ENCODE measurements around the gene ARR3. TPM values are rescaled to one million over a fixed set of nuclear protein-coding genes. Genes with fewer than 3 reads are reported as not detected.
A peak's percentile ranks its signal among the peaks of the same experiment; 100 is the strongest.
"Not testable (repeated sequence)": the region's sequence is repeated elsewhere in the genome, so short reads cannot be mapped to it uniquely, and the experiment has no call there.

The ARR3 gene
- total RNA-seq, 2 donors from 2014 or later = not detected

DNA sequence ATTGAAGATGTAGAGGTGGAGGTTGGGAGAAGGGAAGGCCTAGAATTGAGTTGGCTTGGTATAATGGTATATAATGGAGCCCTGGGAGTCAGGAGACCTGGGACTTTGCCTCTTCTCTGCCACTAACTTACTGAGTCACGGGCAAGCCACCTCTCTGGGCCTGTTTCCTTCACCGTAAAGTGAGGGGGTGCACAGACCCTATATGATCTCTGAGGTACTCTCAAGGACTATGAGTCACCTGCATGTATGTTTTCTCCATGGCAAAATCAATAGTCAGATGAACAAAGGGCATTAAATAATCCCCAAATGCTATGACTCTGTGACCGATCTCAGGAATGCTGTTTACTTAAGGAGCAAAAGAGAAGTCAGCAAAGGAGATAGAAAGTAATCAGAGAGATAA lies 13.2 kb upstream of the ARR3 start:
- Mint-ChIP-seq H3K27me3 (peaks cover 0 to 7% of the 10 kb centered on the region in 2 donors), H3K36me3 (no peaks in the 10 kb centered on the region), H3K9me3 (no peaks in the 10 kb centered on the region), H3K4me1 (ENCODE audit: low read depth in 2 of 2) (no peaks in the 10 kb centered on the region), H3K4me3 (no peak overlapping the region), H3K27ac (no peak overlapping the region)
- ATAC-seq (no peak), DNase-seq (ENCODE audit: low spot score) (no peak)

- DNase-seq (ENCODE audit: low spot score) = no peak
- H3K27ac Mint-ChIP-seq = no peak overlapping the region
- H3K4me3 Mint-ChIP-seq = no peak overlapping the region
- no peaks in the 10 kb centered on the region for H3K4me1 Mint-ChIP-seq (ENCODE audit: low read depth in 2 of 2)
- ATAC-seq = no peak
- peaks cover 0 to 7% of the 10 kb centered on the region in 2 donors for H3K27me3 Mint-ChIP-seq
- H3K9me3 Mint-ChIP-seq = no peaks in the 10 kb centered on the region
- H3K36me3 Mint-ChIP-seq = no peaks in the 10 kb centered on the region
These were observed 12.7 kb upstream of the ARR3 start for GRCh38 chrX:70255452-70255851.

- H3K4me3 Mint-ChIP-seq = no peak overlapping the region
- no peak for DNase-seq (ENCODE audit: low spot score)
- H3K9me3 Mint-ChIP-seq = no peaks in the 10 kb centered on the region
- no peaks in the 10 kb centered on the region for H3K4me1 Mint-ChIP-seq (ENCODE audit: low read depth in 2 of 2)
- no peak overlapping the region for H3K27ac Mint-ChIP-seq
- peak in 1 of 2 donors; percentile 43 for ATAC-seq
- no peaks in the 10 kb centered on the region for H3K36me3 Mint-ChIP-seq
- peaks cover 0 to 7% of the 10 kb centered on the region in 2 donors for H3K27me3 Mint-ChIP-seq
These were observed 10.5 kb upstream of the ARR3 start for GRCh38 chrX:70257423-70258288.

DNA sequence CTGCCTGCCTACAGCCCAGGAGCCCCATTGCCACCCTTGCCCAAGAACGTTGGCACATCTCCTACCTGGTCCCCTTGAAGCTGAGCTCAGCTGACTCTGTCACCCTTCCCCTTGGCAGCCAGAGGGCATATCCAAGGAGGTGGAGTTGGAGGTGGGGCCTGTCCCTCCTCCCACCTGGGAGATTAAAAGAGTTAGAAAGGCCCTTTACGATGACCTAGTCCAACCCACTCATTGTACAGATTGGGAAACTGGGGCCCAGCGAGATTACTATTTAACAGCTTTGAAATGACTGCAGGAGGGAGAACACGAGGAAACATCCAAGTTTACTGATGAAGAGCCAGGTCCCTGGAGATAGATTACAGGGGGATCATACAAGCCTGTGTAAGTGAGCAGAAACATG lies 8.0 kb upstream of the ARR3 start, which contains the start of gene P2RY4:
P2RY4 (minus strand) TSS at position 101 of the 400 bp plus-strand sequence. CDS start 580 bp downstream, outside the sequence.
- no peak within 1 kb of the TSS for H3K4me3 Mint-ChIP-seq
- no peak within 1 kb of the TSS for H3K27ac Mint-ChIP-seq
- no peaks in the 10 kb centered on the region for H3K9me3 Mint-ChIP-seq
- peaks cover 0 to 11% of the 10 kb centered on the region in 2 donors for H3K27me3 Mint-ChIP-seq
- H3K4me1 Mint-ChIP-seq (ENCODE audit: low read depth in 2 of 2) = no peaks in the 10 kb centered on the region
- no peaks in the 10 kb centered on the region for H3K36me3 Mint-ChIP-seq
- DNase-seq (ENCODE audit: low spot score) (no peak), ATAC-seq (no peak)

- no peak for DNase-seq (ENCODE audit: low spot score)
- Mint-ChIP-seq H3K9me3 (no peaks in the 10 kb centered on the region), H3K36me3 (no peaks in the 10 kb centered on the region), H3K27me3 (peaks cover 0 to 11% of the 10 kb centered on the region in 2 donors), H3K4me1 (ENCODE audit: low read depth in 2 of 2) (no peaks in the 10 kb centered on the region), H3K27ac (no peak overlapping the region), H3K4me3 (no peak overlapping the region)
- no peak for ATAC-seq
These were observed 5.1 kb upstream of the ARR3 start for GRCh38 chrX:70262952-70263567.

DNA sequence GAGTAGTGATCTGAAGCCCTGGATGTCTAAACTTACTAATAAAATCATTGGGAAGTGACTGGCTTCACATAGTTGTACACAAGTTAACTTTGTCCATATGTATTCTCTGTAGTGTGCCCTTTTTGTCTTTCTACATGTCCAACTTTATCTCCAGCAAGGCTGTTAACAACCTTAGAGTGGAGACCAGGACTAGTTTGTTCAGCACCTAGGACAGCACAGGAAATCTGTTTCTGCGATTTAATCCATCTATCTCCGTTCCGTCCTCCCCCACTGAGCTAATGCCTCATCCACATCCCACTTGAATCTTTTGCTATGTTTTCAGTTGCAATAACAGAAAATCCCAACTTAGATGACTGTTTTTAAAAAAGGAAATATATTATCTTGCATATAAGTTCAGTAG lies 3.4 kb upstream of the ARR3 start:
- H3K27me3 Mint-ChIP-seq = peaks cover 0 to 13% of the 10 kb centered on the region in 2 donors
- no peak overlapping the region for H3K27ac Mint-ChIP-seq
- no peaks in the 10 kb centered on the region for H3K9me3 Mint-ChIP-seq
- ATAC-seq (no peak), DNase-seq (ENCODE audit: low spot score) (no peak)
- H3K4me3 Mint-ChIP-seq = no peak overlapping the region
- H3K36me3 Mint-ChIP-seq = no peaks in the 10 kb centered on the region
- no peaks in the 10 kb centered on the region for H3K4me1 Mint-ChIP-seq (ENCODE audit: low read depth in 2 of 2)

GRCh38 chrX:70274029-70274428 lies 5.9 kb downstream of the ARR3 start:
- not testable (repeated sequence) for H3K36me3 Mint-ChIP-seq

GRCh38 chrX:70279081-70279480 lies 10.9 kb downstream of the ARR3 start:
- H3K4me3 Mint-ChIP-seq = no peak overlapping the region
- ATAC-seq (no peak), DNase-seq (ENCODE audit: low spot score) (no peak)
- H3K9me3 Mint-ChIP-seq = no peaks in the 10 kb centered on the region
- no peaks in the 10 kb centered on the region for H3K36me3 Mint-ChIP-seq
- H3K27me3 Mint-ChIP-seq = peaks cover 0 to 3% of the 10 kb centered on the region in 2 donors
- no peaks in the 10 kb centered on the region for H3K4me1 Mint-ChIP-seq (ENCODE audit: low read depth in 2 of 2)
- H3K27ac Mint-ChIP-seq = no peak overlapping the region

More at GRCh38 chrX:70274029-70274428, 5.9 kb downstream of the ARR3 start:
- H3K4me1 Mint-ChIP-seq (ENCODE audit: low read depth in 2 of 2); H3K27ac Mint-ChIP-seq; H3K9me3 Mint-ChIP-seq; ATAC-seq; DNase-seq (ENCODE audit: low spot score); H3K4me3 Mint-ChIP-seq: not testable (repeated sequence)
- H3K27me3 Mint-ChIP-seq = peaks cover 0 to 15% of the 10 kb centered on the region in 2 donors

- H3K27ac Mint-ChIP-seq = no peak overlapping the region
- H3K4me1 Mint-ChIP-seq (ENCODE audit: low read depth in 2 of 2) = peaks cover 0 to 5% of the 10 kb centered on the region in 2 donors
- DNase-seq (ENCODE audit: low spot score) (no peak), ATAC-seq (no peak)
- no peaks in the 10 kb centered on the region for H3K9me3 Mint-ChIP-seq
- peaks cover 0 to 3% of the 10 kb centered on the region in 2 donors for H3K27me3 Mint-ChIP-seq
- H3K4me3 Mint-ChIP-seq = no peak overlapping the region
- H3K36me3 Mint-ChIP-seq = peaks cover 6% of the 10 kb centered on the region
These were observed 12.4 kb downstream of the ARR3 start for GRCh38 chrX:70280573-70280972.

DNA sequence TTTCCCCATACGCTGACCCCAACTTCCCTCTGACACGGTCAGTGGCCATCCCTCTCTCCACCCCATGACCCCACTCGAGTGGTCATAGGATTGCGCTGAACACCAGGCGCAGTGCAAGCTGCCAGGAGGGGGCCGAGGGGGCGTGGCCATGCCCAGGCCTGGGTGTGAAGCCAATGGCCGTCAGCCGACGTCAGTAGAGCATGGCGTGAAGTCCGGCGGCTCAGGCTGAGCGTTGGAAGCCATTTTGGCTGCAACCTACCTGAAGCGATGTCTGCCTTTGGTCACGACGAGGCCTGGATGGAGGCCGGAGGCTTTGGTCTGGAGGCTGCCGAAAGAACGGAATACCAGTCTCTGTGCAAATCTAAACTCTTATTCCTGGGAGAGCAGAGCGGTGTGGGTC lies 13.8 kb downstream of the ARR3 start, which contains the start of gene RAB41:
RAB41 (plus strand) TSS at position 222 of the 400 bp plus-strand sequence; CDS start at position 268, 46 bp downstream.
- no peak within 1 kb of the TSS for H3K27ac Mint-ChIP-seq
- no peak within 1 kb of the TSS for H3K4me3 Mint-ChIP-seq

GRCh38 chrX:70289168-70289792 lies 21.1 kb downstream of the ARR3 start:
- Mint-ChIP-seq H3K27ac (peak overlapping the region; percentile 60 to 81), H3K4me1 (ENCODE audit: low read depth in 2 of 2) (peaks cover 5 to 6% of the 10 kb centered on the region in 2 donors), H3K27me3 (peaks cover 0 to 2% of the 10 kb centered on the region in 2 donors), H3K9me3 (no peaks in the 10 kb centered on the region), H3K36me3 (peaks cover 6% of the 10 kb centered on the region), H3K4me3 (peak overlapping the region; percentile 84)
- ATAC-seq = no peak
- no peak for DNase-seq (ENCODE audit: low spot score)

More for the DNA sequence above, 13.8 kb downstream of the ARR3 start, which contains the start of gene RAB41:
- DNase-seq (ENCODE audit: low spot score) = no peak
- Mint-ChIP-seq H3K36me3 (peaks cover 6% of the 10 kb centered on the region), H3K4me1 (ENCODE audit: low read depth in 2 of 2) (peaks cover 2 to 5% of the 10 kb centered on the region in 2 donors), H3K27me3 (peaks cover 0 to 2% of the 10 kb centered on the region in 2 donors), H3K9me3 (no peaks in the 10 kb centered on the region)
- no peak for ATAC-seq

DNA sequence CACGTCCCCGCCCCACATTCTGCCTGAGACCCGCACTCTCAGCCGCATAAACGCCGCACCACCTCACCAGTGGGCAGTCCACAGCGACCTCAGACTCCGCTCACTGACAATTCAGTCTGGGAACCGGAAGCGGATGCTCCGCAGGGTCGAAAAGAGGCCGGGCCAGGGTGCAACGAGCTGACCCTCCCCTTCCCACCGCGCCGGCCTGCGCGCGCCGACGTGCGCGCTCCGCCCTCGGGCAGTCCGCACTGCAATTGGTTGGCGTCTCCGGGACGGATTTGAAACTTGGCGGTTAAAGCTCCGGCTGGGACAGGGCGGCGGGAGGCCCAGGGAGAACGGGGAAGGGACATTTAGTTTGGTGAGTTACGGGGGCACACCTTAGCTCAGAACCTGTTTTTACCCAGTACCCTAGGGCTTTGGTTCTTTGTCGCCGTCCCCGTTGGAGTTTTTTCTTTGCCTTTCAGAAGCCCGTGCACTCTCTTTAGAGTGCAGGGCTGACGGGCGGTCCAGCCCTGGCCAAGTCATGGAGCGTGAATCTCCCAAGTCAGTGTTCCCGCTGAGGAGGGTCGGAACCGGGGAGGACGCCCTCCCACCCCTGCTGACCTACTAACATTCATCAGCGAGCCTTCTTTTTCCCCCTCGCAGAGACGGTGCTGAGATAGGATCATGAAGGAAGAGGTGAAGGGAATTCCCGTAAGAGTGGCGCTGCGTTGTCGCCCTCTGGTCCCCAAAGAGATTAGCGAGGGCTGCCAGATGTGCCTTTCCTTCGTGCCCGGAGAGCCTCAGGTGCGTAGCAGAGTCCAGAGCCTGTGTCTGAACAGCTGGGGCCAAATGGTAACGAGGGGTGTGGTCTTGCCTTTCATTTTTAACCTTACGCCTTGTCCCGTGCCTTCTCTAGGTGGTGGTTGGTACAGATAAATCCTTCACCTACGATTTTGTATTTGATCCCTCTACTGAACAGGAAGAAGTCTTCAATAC lies 21.9 kb downstream of the ARR3 start, which contains the start of the genes KIF4A and PDZD11:
KIF4A (plus strand) TSS at position 312 of the 978 bp plus-strand sequence; CDS start at position 667, 355 bp downstream.
PDZD11 (minus strand) TSS at position 135 of the 978 bp plus-strand sequence. CDS start 586 bp downstream, outside the sequence.
- peaks cover under 1% of the 10 kb centered on the region for H3K36me3 Mint-ChIP-seq
- H3K27ac Mint-ChIP-seq = peak within 1 kb of the TSS; percentile 60 to 81
- ATAC-seq (peak; percentile 99 to 100), DNase-seq (ENCODE audit: low spot score) (peak; percentile 89)
- H3K4me3 Mint-ChIP-seq = peak within 1 kb of the TSS; percentile 84
- peaks cover 0 to 2% of the 10 kb centered on the region in 2 donors for H3K27me3 Mint-ChIP-seq
- H3K4me1 Mint-ChIP-seq (ENCODE audit: low read depth in 2 of 2) = peaks cover under 1 to 6% of the 10 kb centered on the region in 2 donors
- H3K9me3 Mint-ChIP-seq = no peaks in the 10 kb centered on the region

All from natural killer cell treated with Interleukin-12 subunit alpha and Interleukin-12 subunit beta and Interleukin-15 and Interleukin-18, amount 100 ng/mL, for 72 hours (primary cell).